Stimulated activated CD4-positive, alpha-beta T cell treated with anti-CD3 and anti-CD28 coated beads, Interleukin-1b, Interleukin-23, amount 100 ng/mL, for 1 hour (primary cell): ENCODE measurements around the gene MCL1.
"Not testable (repeated sequence)": the region's sequence is repeated elsewhere in the genome, so short reads cannot be mapped to it uniquely, and the experiment has no call there.

ENCODE experiments used
- DNase-seq, 2 donors: peaks; one replicate each; pipeline ENCODE4 v3.0.0-alpha.2; 2020; ENCODE audit warnings: low read depth in 2 of 2

MCL1 gene

GRCh38 chr1:150602372-150602771, 23.0 kb upstream of the MCL1 start:
- DNase-seq, result not testable (repeated sequence)

- DNase-seq, result no peak
Measured at GRCh38 chr1:150601540-150601939, 22.1 kb upstream of the MCL1 start.

GRCh38 chr1:150598346-150598745, 18.9 kb upstream of the MCL1 start:
- not testable (repeated sequence) for DNase-seq

GRCh38 chr1:150596976-150597375, 17.6 kb upstream of the MCL1 start:
- no peak for DNase-seq

GRCh38 chr1:150596095-150596892, 16.9 kb upstream of the MCL1 start:
- no peak for DNase-seq

- DNase-seq, result no peak
Measured at GRCh38 chr1:150582371-150582770, 3.0 kb upstream of the MCL1 start.

GRCh38 chr1:150581962-150582361, 2.6 kb upstream of the MCL1 start:
- not testable (repeated sequence) for DNase-seq

GRCh38 chr1:150581437-150581836, 2.0 kb upstream of the MCL1 start:
- DNase-seq, result not testable (repeated sequence)

- not testable (repeated sequence) for DNase-seq
Measured at GRCh38 chr1:150580966-150581365, 1.6 kb upstream of the MCL1 start.

- DNase-seq, result no peak
Measured at GRCh38 chr1:150579945-150580642, 684 bp upstream of the MCL1 start.

- DNase-seq, result no peak
Measured at GRCh38 chr1:150578272-150579109, 919 bp downstream of the MCL1 start.

- DNase-seq, result no peak
Measured at GRCh38 chr1:150577557-150578271, 1.7 kb downstream of the MCL1 start.

- no peak for DNase-seq
Measured at GRCh38 chr1:150576794-150577556, 2.4 kb downstream of the MCL1 start.

- no peak for DNase-seq
Measured at GRCh38 chr1:150576367-150576711, 3.1 kb downstream of the MCL1 start.

- no peak for DNase-seq
Measured at GRCh38 chr1:150575518-150576366, 3.7 kb downstream of the MCL1 start.

GRCh38 chr1:150575072-150575489, 4.3 kb downstream of the MCL1 start:
- DNase-seq, result no peak

- DNase-seq, result no peak
Measured at GRCh38 chr1:150574260-150575071, 4.9 kb downstream of the MCL1 start.

- DNase-seq, result not testable (repeated sequence)
Measured at GRCh38 chr1:150573648-150574071, 5.8 kb downstream of the MCL1 start.
